ENCODE results near the gene TJAP1.
"Not testable (repeated sequence)": the region's sequence is repeated elsewhere in the genome, so short reads cannot be mapped to it uniquely, and the experiment has no call there.

Gene TJAP1

DNA sequence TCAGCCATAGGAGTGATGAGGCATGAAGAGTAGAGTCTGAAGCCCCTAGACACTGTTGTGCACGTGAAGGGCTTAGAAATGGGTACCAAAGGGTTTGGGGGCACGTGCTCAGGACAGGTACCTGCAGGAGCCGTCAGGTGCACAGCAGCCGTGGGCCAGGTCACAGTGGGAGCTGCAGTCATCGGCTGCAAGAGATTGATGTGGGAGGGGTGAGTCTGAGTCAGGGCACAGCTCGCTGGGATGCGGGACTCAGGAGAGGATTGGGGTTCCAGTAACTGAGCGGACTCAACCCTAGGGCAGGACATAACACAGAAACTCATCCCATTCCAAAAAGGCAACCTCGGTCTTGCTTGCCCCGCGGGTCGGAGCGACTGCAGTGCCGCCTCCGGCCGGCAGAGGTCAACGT, 23.1 kb upstream of the TJAP1 start:
- FAIRE-seq: no peak

DNA sequence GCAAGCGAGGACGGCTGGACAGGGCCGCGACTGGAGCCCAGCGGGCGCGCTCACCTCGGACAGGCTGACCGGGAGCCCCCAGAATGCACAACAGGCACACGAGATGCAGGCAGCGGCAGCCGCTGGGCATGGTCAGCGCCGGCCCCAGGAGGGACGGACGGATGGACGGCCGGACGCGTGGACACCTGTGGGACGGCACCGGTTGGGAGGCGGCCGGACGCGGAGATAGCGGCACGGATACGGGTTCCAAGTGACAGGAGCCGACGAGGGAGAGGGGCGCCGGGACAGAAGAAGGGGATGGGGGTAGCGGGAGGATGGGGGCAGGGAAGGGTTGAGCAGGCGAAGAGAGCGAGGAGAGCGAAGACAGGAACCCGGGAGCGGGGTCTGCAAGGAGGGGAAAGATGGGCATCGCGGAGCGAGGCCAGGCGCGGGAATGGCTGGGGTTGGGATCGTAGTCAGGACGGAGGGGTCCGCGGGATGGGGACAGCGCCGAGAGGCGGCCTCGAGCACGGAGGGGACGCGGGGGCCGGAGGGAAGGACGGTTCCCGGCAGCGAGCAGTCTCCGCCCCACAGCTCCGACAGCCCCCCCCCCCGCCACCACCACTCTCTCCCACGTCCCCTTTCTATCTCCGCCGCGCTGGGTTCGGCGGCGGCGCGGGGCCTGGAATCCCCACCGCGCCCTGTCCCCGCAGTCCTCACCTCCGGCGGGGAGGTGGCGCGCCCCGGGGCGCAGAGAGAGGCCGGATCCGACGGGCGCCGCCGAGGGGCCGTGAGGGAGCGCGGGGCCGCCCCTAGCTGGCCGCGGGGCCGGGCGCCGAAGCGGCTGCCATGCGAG, 22.5 kb upstream of the TJAP1 start:
- FAIRE-seq: no peak

DNA sequence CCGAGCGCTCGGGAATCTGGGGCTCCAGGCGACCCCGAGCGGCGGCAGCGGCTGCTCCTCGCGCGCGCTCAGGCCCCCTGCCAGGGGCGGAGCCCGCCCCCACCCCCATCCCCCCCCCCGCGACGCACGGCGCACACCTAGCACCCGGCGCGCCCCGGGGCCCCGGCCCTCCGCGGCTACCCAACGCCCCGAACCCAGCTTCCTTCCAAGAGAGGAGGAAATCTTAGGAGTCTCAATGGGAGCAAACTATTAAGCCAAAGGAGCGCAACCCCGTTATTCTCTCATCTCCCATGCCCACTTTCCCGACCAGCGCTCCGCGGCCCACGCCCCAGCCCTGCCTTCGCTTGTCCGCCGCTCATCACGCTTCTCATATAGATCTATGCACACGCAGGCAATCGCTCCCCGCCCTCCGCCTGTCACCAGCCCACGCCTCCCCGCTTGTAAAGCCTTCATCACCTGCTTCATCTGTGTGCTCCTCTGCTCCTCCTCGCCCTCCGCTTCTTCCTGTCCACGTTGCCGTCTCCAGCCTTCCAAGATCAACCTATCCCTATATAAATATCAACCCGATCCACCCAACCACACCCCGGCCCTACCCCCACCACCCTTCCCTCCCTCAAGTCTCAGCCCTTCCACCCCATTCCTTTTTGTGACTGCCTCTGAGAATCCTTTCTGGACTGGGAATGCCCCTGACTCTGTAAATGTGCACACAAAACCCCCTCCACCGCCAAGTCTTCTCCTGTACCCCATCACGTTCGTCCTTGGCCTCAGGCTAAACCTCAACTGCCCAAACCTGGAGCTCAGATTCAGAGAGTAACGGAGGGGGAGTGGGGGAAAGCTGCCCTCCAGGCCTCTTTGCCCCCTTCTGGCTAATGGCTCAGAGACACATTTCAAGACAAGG, 21.6 kb upstream of the TJAP1 start, which contains the start of gene DLK2:
Gene DLK2 (minus strand): TSS at position 18 of the 898 bp plus-strand sequence. CDS start 723 bp downstream, outside the sequence.
- no peak for FAIRE-seq

DNA sequence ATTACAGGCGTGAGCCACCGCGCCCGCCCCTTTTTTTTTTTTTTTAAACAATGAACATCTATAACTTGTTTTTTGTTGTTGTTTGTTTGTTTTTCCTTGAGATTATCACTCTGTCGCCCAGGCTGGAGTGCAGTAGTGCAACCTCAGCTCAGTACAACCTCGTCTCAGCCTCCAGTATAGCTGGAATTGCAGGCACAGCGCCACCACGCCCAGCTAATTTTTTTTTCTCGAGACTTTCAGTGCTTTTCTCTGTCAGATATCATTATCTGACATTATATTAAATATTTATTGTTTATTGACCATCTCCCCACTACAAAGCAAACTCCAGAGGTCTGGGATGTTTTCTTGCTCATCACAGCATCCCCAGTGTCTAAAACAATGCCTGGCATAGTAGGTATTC, 19.7 kb upstream of the TJAP1 start:
- FAIRE-seq: no peak

DNA sequence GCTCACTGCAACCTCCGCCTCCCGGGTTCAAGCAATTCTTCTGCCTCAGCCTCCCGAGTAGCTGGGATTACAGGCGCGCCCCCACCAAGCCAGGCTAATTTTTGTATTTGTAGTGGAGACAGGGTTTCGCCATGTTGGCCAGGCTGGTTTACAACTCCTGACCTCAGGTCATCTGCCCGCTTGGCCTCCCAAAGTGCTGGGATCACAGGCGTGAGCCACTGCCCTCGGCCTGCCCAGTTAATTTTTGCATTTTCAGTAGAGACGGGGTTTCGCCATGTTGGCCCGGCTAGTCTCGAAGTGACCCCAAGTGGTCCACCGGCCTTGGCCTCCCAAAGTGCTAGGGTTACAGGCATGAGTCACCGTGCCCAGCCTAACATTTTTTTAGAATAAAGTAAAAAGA, 19.2 kb upstream of the TJAP1 start:
- not testable (repeated sequence) for FAIRE-seq

DNA sequence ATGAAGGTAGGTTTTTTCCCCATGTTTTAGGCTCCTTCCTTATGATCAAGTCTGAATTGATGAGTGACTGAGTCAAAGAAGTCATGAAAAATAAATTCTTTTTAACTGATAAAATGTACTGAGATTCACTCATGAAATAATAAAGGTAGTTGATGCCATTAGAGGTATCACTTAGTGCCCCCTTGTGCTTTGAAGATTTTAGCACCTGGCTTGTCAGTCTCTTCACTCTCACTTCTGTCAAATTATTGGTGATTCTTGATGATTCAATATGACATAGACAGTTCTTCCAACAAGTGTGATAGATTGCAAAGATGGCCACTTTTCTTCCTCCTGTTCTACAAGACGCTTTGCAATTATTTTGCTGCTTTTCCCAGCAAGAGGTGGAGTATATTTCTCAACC, 17.8 kb upstream of the TJAP1 start:
- FAIRE-seq: no peak

DNA sequence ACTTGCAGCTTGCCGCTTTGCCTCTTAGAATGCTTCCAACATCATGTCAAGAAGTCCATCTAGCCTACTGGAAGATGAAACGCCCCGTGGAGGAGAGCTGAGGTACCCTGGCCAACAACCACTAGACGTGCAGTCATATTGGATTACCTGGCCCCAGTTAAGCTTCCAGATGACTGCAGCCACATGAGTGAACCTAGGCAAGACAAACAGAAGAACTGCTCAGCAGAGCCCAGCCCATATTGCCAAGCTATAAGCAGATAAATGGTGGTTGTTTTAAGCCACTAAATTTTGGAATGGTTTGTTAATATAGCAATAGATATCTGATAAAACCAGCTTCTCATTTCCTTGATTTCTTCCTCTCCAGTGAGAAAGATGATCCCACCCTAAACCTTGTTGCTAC, 17.3 kb upstream of the TJAP1 start:
- FAIRE-seq: no peak

DNA sequence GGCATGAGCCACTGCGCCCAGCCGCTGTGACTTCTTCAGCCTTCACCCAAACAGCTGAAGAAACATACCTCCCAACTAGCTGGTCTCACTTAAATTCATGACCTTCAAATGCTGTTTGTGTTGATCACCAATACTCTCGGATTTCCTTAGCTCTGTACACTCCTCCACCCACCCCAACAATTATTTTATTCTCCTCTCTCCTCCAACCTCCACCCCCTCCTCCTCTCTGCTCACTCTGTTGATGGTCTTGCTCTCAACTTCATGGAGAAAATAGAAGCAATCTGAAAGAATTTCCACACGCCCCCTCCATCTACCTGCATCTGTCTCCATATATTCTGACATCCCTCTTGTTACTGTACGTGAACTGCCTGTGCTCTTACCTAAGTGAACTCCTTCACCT, 15.4 kb upstream of the TJAP1 start:
- FAIRE-seq: no peak

DNA sequence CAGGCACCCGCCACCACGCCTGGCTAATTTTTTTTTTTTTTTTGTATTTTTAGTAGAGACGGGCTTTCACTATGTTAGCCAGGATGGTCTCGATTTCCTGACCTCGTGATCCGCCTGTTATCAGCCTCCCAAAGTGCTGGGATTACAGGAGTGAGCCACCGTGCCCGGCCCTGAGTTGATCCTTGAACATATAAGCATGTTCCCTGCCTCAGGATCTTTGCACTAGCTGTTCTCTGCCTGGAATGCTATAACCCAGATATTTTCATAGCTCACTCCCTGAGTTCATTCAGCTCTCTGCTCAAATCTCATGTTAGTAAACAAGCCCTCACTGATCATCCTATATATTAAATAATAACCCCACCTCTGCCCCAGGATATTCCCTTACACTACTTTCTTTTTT, 13.0 kb upstream of the TJAP1 start:
- FAIRE-seq: no peak

DNA sequence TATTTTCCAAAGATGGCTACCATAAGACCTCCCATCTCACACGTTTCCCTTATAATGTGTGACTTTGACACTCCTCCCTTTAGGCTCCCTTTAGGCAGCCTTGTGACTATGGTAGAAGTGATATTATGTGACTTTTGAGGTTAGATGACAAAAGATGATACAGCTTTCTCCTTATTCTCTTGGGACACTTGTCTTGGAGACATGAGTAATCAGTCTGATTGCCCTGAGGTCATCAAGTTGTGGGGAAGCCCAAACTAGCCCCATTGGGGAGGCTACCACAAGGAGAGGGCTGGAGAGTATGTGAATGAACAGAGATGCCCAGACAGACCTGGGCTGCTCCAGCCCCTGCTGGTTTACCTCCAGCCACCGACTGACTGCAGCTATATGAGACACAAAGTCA, 11.4 kb upstream of the TJAP1 start:
- no peak for FAIRE-seq

DNA sequence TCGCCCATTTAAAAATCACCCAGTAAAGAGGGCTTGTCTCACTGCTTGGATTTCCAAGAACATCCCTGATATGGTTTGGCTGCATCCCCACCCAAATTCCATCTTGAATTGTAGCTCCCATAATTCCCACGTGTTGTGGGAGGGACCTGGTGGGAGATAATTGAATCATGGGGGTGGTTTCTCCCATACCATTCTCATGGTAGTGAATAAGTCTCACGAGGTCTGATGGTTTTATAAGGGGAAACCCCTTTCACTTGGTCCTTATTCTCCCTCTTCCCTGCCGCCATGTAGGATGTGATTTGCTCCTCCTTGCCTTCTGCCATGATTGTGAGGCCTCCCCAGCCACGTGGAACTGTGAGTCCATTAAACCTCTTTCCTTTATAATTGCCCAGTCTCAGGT, 10.1 kb upstream of the TJAP1 start:
- not testable (repeated sequence) for FAIRE-seq

DNA sequence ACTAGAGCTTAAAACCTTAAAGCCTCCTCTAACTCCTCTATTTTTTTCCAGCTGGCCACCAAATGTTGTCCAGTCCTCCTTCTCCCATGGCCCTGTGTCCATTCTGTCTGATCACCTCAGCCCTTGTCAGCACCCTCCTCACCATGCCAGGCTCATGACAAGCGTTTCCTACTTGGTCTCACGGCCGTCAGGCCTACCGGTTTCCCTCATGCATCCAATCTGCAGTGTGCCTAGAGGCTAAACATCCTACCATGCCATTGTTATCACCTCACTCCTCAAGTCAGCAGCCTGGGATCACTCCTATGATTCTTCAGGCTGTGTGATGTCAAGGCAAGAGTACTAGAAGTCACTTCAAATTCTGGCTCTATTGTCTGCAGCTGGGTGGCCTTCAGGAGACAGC, 9.6 kb upstream of the TJAP1 start:
- no peak for FAIRE-seq

DNA sequence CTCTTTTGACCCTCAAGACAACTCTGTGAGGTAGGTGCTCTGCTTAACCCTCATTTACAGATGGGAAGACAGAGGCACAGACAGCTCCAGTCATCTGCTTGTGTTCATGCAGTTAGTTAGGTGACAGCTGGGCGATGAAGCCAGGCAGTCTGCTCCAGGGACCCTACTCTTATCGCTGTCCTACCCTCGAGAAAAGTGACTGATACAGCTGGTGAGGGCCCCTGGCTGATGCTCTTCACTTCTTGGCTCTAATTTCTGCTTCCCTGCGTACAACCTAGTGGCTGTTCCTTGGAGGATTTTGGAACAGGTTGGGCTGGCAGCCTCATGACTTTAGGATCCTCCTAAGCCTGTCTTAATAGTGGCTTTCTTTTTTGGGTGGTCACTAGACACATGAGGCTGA, 9.1 kb upstream of the TJAP1 start:
- no peak for FAIRE-seq

DNA sequence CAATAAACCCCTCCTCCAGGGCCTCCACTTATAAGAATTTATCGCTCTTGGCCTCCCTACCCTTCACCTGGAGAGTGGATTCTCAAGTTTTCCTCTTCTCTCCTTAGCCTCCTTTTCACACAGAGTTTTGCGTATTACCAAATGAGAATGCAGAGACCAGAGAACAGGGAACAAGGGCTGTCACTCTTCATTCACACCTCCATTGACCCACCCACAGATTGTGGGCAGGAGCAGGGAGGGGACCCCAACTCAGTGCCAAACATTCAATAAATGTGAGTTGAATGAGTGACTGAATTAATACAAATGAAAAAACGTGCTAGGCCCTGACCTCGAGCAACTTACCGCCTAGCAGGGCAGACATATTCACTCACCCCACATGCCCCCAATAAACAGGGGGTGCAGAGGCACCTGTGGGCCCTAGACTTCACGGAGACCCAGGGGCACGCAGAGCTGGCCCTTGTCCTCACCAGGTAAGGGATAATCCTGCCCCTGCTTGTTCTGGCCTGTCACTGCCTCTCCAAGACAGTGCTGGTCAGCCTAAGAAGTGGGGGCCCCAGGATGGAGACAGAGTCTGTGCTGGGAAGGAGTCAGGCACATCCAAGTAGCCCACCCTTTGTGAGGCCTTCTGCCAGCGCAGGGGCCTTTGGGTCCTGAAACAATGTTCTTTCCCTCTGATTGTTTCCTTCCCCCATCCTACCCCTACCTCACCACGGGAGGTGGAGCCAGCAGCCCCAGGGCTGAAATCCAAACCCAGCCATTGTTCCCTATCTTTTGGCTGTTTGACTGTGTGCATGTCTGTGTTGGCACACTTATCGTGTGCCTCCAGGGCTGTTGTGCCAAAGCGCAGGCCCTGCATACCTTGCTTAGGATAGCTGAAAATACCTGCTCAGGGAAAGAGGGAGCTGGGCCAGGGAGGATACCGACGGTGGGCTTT, 8.4 kb upstream of the TJAP1 start:
- no peak for FAIRE-seq

DNA sequence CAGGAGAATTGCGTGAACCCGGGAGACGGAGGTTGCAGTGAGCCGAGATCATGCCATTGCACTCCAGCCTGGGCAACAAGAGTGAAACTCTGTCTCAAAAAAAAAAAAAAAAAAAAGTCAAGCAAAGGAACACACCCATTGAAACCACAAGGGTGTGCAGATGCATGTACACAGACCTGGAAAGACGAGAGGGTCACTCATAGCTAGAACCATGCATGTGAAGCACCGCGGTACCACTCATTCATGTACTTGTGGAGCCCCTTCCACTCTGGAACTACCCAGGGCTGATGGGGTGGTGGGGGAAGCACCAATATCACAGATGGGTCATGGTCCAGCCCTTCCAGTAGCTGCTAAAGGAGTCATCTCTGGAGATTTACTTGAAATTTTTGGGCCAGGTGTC, 7.4 kb upstream of the TJAP1 start:
- FAIRE-seq: no peak

DNA sequence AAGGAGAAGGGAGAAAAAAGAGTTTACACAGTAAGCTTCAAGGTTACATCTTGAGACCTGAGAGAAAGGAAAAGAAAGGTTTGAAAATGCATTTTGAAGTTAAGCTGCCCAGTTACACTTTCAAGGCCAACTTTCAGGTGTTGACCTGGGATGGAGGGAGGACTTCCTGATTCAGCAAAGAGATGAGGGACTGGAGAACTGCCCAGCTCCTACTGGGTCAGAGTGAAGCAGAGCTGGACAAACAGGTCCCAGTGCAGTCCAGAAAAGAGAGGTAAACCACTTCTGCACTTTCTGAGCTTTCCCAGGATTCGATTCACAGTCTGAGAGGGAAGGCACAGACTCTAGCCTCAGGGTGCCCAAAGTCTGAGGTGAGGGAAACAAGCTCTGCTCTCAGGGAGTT, 6.0 kb upstream of the TJAP1 start:
- no peak for FAIRE-seq

DNA sequence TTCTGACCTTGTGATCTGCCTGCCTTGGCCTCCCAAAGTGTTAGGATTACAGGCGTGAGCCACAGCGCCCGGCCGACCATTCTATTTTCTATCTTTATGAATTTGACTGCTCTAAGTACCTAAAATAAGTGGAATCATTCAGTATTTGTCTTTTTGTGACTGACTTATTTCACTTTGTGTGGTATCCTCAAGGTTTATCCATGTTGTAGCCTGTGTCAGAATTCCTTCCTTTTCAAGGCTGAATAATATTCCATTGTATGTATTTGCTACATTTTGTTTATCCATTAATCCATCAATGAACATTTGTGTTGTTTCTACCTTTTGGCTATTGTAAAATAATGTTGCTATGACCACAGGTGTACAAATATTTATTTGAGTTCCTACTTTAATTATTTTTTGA, 4.9 kb upstream of the TJAP1 start:
- FAIRE-seq: no peak

DNA sequence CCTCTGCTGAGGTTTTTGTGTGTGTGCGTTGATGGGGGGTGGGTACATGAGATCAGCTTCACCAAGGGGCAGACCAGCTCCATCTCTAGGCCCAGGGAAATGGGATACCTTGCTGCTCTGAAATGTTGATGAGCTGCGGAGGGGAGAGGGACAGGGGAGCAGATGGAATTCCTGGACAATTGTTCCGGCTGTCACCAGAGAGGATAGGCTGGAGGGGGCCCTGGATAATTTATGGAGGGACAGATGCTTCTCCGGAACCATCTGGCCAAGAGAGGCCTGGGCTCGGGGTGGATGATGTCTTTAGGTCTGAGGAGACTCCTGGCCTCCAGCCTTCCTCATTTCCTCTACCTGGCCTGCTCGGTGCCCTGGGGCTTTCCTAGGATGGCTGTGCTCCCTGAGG, 1.9 kb upstream of the TJAP1 start:
- FAIRE-seq: no peak

DNA sequence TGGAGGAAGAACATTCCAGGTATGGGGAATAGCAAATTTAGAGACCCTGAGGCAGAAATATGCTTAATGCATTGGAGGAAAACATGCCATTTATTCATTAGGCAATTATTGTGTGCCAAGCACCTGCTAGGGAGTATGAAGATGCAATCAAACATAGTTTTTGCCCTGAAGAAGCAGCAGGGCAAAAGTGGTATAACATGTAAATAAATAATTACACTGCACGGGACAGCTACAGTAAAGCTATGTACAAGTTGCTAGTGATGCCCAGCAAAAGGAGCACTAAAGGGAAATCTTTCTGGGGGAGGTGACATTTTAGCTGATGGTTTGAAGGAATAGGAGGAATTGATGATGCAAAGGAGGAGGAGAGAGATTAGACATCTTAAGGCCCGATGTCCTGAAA, 624 bp upstream of the TJAP1 start:
- FAIRE-seq: no peak

DNA sequence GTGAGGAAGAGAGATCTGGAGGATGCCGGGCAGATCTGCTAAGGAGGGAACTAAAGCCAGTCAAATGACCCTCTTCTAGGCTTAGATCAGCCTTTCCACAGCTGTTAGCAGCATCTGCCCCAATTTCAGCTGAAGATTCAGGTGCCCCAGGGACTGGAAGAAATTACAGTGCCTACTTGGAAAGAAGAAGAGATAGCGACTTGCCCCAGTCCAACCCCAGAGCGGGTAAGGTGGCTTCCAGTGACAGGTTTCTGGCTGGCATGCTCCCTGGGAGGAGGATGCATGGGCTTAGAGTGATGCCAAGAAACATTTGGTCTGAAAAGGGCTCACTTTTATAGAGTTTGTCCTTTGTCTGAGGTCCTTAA, 620 bp downstream of the TJAP1 start:
- FAIRE-seq: no peak

DNA sequence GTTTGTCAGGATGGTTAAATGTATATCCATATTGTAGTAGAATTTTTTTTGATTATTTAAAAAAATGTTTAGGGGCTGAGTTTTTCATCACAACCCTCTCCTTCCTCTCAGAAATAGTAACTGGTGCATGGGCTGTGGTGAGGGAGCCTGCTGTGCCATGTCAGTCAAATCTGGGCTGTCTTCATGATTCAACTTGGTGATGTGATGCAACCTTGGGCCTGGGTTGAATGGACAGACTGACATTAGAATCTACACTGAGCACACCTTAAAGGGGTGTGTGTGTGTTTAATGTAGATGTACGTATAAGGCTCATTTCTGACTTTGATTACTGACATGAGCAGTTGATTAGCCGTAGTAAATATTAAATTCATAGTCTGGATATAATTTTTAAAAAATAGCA, 3.7 kb downstream of the TJAP1 start:
- FAIRE-seq: no peak

DNA sequence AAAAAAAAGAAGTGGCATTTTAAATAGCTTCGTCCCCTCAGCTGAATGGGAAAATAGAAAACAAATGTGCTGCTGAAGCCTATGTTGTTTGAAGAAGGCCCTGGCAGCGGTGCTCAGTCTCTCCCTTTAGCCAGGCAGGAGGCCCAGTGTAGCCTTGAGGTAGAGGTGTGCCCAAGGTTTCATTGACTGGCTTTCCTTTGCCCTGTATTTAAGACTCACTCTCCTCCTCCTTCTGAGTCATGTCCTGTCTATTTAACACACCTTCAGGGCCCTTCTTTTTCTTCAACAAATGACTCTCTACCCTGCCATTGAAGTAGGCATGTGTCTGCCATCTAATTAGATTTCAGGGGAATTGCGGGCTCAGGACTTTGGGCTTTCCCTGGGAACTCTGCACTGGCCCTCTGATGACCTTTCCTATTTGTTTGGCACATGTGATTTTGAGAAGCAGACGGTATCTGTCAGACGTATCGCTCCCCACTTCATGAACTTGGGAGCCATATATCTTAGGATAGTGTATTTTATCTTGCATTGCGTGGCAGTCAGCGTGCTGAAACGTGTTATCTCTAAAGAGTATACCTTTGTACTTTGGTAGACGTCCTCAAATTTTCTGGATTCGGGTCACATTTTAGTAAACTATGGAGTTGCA, 4.3 kb downstream of the TJAP1 start:
- FAIRE-seq: no peak
